IPS-20b (cell line): Measurements from ENCODE around the gene GNAQ.

Experiments used
- H3K27ac ChIP-seq: one replicate; pipeline ENCODE4 v1.5.1; 2013; ENCODE audit warnings: low read length
- H3K27me3 ChIP-seq: 2 replicates; pipeline ENCODE4 v1.6.1; 2013; ENCODE audit warnings: mild to moderate bottlenecking, low read length, inconsistent platforms; ENCODE audit not compliant: insufficient read depth
- H3K36me3 ChIP-seq: 2 replicates; pipeline ENCODE4 v1.6.1; 2013; ENCODE audit warnings: low read depth, mild to moderate bottlenecking, inconsistent platforms, low read length, moderate library complexity; ENCODE audit not compliant: insufficient read depth
- H3K4me1 ChIP-seq: 2 replicates; pipeline ENCODE4 v1.6.1; 2013; ENCODE audit warnings: mild to moderate bottlenecking, control low read depth, inconsistent platforms, low read length, moderate library complexity; ENCODE audit not compliant: insufficient read depth
- H3K4me3 ChIP-seq: 2 replicates; pipeline ENCODE4 v1.5.1; 2013; ENCODE audit warnings: mild to moderate bottlenecking, low read length, inconsistent platforms
- H3K9ac ChIP-seq: 2 replicates; pipeline ENCODE4 v1.6.1; 2013; ENCODE audit warnings: low read depth, mild to moderate bottlenecking, inconsistent platforms, low read length, moderate library complexity
- H3K9me3 ChIP-seq: 2 replicates; pipeline ENCODE4 v1.6.1; 2013; ENCODE audit warnings: mild to moderate bottlenecking, low read depth, low read length, inconsistent platforms; ENCODE audit not compliant: insufficient read depth

The GNAQ gene

DNA sequence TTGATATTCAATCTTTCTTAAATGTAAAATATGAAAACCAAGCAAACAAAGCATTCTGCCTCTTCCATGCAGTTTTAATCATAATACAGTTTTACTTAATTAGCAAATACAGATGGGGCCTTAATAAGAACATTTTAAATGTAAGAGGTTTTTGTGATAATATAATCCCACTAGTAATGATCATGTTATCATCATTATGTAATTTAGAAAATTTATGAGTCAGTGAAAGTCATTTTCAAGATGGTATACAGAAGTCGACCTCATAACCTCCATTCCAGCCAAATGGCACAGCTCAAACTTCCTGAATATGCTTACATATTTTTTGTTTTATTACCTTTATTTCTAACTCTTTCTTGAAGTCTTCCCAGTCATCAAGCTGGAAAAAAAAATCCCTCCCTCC lies 281.3 kb downstream of the GNAQ start:
- 0 out of 2 replicates have a peak, but pooled peaks cover 3% of the 10 kb centered on the region for H3K36me3 ChIP-seq
- no peaks in the 10 kb centered on the region for H3K27me3 ChIP-seq
- H3K4me3 ChIP-seq, result no peak overlapping the region
- H3K9me3 ChIP-seq, result no peaks in the 10 kb centered on the region
- no peak overlapping the region for H3K27ac ChIP-seq
- peaks cover 16% of the 10 kb centered on the region for H3K4me1 ChIP-seq
- no peak overlapping the region for H3K9ac ChIP-seq

DNA sequence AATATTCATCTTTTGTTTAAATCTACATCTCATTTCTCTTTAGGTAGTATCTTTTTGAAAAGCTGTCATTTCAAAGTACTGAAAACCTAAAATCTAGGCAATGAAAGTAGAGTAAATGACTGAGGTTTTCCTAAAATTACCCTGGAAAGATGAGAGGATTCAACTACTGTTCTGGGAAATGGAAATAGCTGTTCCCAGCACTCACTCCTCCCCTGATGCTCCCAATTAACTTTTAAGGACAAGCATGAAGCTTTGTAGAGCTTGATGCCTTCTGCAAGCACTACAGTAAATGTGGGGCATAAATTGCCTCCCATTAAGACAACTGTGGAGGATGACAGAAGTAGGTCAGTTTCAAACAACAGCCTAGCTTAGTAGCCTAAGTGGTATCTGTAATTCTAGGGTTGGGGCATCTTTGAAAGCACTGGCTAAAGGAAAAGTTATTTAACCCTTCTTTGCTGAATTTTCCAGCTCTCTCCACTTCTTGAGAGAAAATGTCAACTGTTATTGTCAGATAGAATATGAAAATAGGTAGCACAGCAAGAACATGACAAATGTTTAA lies 283.3 kb downstream of the GNAQ start:
- no peaks in the 10 kb centered on the region for H3K9me3 ChIP-seq
- H3K27ac ChIP-seq, result no peak overlapping the region
- H3K27me3 ChIP-seq, result no peaks in the 10 kb centered on the region
- no peak overlapping the region for H3K4me3 ChIP-seq
- H3K9ac ChIP-seq, result no peak overlapping the region
- H3K36me3 ChIP-seq, result 0 out of 2 replicates have a peak, but pooled peaks cover 3% of the 10 kb centered on the region
- H3K4me1 ChIP-seq, result peaks cover 26% of the 10 kb centered on the region

DNA sequence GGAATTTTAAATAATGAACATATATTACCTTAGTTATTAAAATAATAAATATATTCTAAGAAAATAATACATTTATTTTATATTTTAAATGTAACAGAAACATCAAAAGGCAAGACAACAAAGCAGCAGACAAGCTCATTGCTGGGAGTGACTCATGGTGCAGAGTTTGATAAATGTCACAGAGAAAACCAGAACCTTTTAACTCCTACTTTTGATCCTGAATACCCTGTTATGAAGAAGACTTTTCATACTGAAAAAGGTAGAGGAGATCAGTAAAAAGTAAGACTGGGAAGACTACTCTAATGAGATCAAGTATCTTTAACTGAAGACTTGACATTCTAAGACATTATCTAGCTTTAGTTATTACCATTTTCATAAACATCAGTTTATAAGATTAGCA lies 284.4 kb downstream of the GNAQ start:
- H3K9ac ChIP-seq, result no peak overlapping the region
- no peaks in the 10 kb centered on the region for H3K27me3 ChIP-seq
- H3K27ac ChIP-seq, result no peak overlapping the region
- H3K9me3 ChIP-seq, result no peaks in the 10 kb centered on the region
- 0 out of 2 replicates have a peak, but pooled peaks cover 3% of the 10 kb centered on the region for H3K36me3 ChIP-seq
- peaks cover 26% of the 10 kb centered on the region for H3K4me1 ChIP-seq
- H3K4me3 ChIP-seq, result no peak overlapping the region

DNA sequence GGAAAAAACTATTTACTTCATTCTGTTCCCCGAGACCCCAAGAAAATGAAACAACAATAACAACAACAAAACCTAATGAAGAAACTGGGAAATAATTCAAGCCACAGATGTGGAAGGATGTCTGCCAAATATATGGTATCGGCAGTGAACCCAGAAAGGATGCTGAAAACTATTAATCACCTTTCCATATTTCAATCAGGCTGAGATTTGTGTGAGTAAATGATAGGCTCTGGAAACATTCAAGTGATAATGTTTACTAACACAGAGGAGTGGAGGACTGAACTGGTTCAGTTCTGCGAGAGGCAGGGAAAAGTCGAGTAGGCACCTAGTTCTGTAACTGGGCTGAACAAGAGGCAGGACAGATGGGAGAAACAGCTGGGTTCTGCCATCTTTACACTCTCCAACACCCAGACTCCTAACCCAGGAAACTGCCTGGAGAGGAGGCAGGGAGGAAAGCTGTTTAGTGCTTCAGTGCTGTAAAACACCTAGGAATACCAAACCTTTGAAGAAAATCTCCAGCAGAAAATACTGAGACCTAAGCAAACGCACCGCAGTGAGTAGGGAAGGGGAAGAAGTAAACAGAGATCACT lies 286.7 kb downstream of the GNAQ start:
- H3K27me3 ChIP-seq, result no peaks in the 10 kb centered on the region
- 0 out of 2 replicates have a peak, but pooled peaks cover 3% of the 10 kb centered on the region for H3K36me3 ChIP-seq
- H3K4me3 ChIP-seq, result no peak overlapping the region
- H3K27ac ChIP-seq, result peak overlapping the region; percentile 5
- peaks cover 23% of the 10 kb centered on the region for H3K4me1 ChIP-seq
- H3K9ac ChIP-seq, result peak overlapping the region; percentile 43; the same call in 1 of the 2 replicates
- H3K9me3 ChIP-seq, result no peaks in the 10 kb centered on the region

DNA sequence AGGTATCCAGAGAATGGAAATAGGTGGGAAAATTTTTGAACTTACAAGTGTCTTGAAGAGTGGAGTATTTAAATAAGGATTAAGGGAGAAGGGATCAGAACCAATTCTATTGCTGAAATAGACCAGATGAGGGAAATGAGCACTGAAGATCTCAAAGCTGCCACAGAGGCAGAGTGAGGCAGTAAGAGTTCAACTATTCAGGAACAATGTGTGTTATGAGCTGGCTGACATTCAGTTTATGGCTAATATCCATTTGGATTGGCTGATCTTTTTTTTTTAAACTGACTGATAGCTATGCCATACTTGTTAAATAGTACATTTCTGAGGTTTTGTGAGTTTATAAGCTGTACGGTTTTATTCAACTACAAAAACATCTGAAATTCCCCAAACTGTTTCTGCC lies 288.2 kb downstream of the GNAQ start:
- Histone ChIP-seq H3K27me3 (no peaks in the 10 kb centered on the region), H3K27ac (no peak overlapping the region), H3K4me3 (no peak overlapping the region), H3K4me1 (peaks cover 36% of the 10 kb centered on the region), H3K36me3 (no peaks in the 10 kb centered on the region), H3K9ac (no peak overlapping the region), H3K9me3 (no peaks in the 10 kb centered on the region)

DNA sequence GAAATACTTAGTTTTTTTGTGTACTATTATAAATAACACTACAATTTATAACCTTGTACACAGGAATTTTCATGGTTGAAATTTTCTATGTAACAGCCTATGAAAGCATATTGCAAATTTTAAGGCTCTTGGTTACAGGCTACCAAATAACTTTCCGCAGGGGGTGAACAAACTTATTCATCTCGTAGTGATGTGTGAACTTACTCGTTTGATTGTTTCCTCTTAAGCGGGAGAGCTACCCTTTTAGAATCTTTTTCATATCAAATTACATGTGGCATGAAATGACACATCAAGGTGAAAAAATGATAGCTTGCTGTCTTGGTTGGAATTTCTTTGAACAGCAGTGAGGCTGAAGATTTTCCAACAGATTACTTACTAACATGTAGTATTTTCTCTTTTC lies 292.7 kb downstream of the GNAQ start:
- Histone ChIP-seq H3K9ac (no peak overlapping the region), H3K27ac (no peak overlapping the region), H3K36me3 (no peaks in the 10 kb centered on the region), H3K4me3 (no peak overlapping the region), H3K4me1 (peaks cover 35% of the 10 kb centered on the region), H3K27me3 (no peaks in the 10 kb centered on the region), H3K9me3 (no peaks in the 10 kb centered on the region)

DNA sequence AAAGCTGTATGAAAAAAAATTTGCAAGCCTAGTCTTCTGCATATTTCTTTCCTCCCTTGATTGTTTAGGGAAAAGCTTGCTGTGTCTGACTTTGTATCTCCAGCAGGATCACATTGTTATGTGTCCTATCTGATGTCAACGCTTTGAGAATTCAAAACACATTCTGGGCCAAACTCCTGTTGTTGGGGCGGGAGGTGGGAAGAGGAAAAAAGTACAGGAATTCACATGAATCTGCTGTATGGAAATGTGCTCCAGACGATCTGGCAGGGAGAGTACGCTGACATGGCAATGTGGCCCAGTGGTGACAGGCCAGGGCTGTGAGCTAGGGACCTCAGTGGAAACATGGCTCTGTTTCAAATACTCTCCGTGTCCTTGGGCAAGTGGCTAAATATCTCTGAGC lies 296.1 kb downstream of the GNAQ start:
- Histone ChIP-seq H3K27ac (no peak overlapping the region), H3K36me3 (no peaks in the 10 kb centered on the region), H3K27me3 (no peaks in the 10 kb centered on the region), H3K9ac (no peak overlapping the region; the same call in 1 of the 2 replicates), H3K9me3 (no peaks in the 10 kb centered on the region), H3K4me3 (no peak overlapping the region), H3K4me1 (peaks cover 35% of the 10 kb centered on the region)

DNA sequence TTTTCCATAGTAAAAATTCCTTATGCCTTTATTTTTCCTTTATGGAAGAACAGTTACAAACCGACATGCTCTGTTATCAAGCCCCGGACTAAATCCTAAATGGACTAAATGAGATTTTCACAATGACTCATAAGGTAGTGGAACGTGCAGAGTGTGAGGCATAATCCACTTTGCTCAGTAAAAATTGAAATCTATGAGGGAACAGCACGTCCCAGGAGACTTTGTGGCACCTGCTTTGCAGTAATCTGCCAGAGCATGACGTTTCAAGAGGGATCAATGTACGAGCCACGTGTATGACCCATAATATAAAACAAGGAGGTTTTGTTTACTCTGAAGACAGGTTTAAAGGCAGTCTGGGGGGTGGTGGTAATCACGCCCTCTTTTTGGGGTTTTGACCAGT lies 299.7 kb downstream of the GNAQ start:
- H3K9ac ChIP-seq, result no peak overlapping the region
- H3K27ac ChIP-seq, result no peak overlapping the region

DNA sequence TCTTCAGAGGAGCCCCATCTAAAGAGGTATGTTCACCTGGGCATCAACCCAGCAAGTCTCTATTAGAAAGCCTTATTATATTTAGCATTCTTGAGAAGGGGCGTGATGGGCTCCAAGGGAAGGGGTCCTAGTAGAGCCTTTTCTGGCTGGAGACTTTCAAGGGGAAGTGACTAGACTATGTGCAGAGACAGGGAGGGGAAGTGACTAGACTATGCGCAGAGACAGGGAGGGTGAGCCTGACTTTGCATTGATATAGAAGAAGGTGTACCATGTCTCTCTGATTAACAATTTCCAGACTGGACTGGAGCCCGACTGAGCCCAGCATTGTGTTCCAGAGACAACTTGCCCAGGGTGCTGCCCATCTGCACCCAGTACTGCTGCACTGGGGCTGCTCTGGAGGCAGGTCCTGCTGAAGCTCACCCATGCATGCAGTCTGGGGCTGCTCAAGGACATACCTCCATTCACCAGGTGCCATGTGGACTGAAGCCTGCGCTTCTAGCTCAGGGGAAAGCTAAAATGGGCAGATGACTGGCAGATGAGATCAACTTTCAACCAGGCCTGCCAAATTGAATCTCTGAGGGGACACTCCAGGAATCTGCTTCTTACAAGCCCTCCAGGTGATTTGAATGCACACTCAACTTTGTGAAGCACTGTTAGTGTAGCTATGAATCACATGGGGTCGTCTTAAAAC lies 300.5 kb downstream of the GNAQ start:
- H3K9ac ChIP-seq, result no peak overlapping the region

More for the DNA sequence above, 299.7 kb downstream of the GNAQ start:
- H3K4me3 ChIP-seq, result no peak overlapping the region
- H3K36me3 ChIP-seq, result peaks cover 13% of the 10 kb centered on the region; the same call in 1 of the 2 replicates
- H3K27me3 ChIP-seq, result no peaks in the 10 kb centered on the region
- H3K9me3 ChIP-seq, result no peaks in the 10 kb centered on the region
- H3K4me1 ChIP-seq, result peaks cover 19% of the 10 kb centered on the region

DNA sequence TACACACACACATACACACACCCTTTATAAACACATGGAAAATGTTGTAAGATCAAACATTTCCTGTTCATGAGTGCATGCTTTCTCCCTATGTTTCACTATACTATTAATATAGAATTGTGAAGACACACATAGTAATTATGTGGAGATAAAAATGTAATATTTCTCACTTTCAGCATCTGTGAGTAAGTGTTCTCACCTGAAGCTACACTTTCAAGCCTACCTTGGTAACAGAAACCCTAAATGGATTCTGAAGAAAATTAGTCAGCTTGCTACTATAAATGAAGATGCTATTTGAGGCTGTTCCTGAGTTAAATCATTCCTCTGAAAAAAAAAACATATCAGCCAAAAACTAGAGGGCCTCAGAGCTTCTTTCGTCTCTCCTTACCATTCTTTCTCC lies 302.4 kb downstream of the GNAQ start:
- Histone ChIP-seq H3K9me3 (no peaks in the 10 kb centered on the region), H3K4me3 (no peak overlapping the region), H3K4me1 (no peaks in the 10 kb centered on the region), H3K27me3 (no peaks in the 10 kb centered on the region), H3K27ac (no peak overlapping the region), H3K9ac (no peak overlapping the region), H3K36me3 (peaks cover 27% of the 10 kb centered on the region)

More for the DNA sequence above, 300.5 kb downstream of the GNAQ start:
- Histone ChIP-seq H3K27ac (peak overlapping the region; percentile 3), H3K4me3 (no peak overlapping the region), H3K36me3 (peaks cover 21% of the 10 kb centered on the region), H3K4me1 (peaks cover 11% of the 10 kb centered on the region), H3K9me3 (no peaks in the 10 kb centered on the region), H3K27me3 (no peaks in the 10 kb centered on the region)

DNA sequence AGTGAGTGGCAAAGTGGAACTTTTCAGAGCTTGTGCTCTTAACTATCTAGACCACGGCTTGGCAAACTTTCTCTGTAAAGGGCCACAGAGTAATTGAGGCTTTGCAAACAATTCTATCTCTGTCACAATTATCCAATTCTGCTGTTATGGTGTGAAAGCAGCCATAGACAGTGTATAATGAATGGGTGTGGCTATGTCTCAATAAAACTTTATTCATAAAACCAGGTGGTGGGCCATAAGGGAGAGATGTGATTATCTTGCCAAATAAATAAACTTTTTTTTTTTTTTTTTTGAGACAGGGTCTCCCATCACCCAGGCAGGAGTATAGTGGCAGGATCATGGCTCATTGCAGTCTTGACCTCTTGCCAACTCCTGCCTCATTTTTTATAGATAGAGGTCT lies 304.8 kb downstream of the GNAQ start:
- Histone ChIP-seq H3K9me3 (no peaks in the 10 kb centered on the region), H3K9ac (no peak overlapping the region), H3K27ac (no peak overlapping the region), H3K36me3 (peaks cover 27% of the 10 kb centered on the region), H3K4me1 (no peaks in the 10 kb centered on the region), H3K27me3 (no peaks in the 10 kb centered on the region), H3K4me3 (no peak overlapping the region)

DNA sequence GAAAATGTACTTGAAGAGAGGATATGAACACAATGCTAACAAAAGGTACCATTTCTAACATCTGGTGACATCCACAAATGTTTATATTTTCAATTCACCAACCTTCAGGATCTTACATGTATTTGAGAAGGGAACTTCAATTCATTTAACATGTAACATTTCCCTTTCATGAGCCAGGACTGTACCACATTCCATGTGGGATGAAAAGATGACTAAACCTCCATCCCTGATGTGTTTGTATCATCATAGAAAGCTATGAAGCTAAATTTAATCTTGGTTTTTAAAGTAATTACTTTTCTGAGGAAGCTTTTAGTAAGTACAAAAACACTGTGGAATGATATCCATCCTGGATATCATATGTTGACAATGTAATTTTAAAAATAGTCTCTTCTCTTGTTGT lies 305.3 kb downstream of the GNAQ start:
- no peaks in the 10 kb centered on the region for H3K4me1 ChIP-seq
- no peaks in the 10 kb centered on the region for H3K27me3 ChIP-seq
- H3K9me3 ChIP-seq, result no peaks in the 10 kb centered on the region
- peaks cover 27% of the 10 kb centered on the region for H3K36me3 ChIP-seq
- no peak overlapping the region for H3K27ac ChIP-seq
- no peak overlapping the region for H3K9ac ChIP-seq
- H3K4me3 ChIP-seq, result no peak overlapping the region
